Loucy (cell line): ENCODE measurements around the gene USP22.

Experiments used
- H2AFZ ChIP-seq: fragments of 200-600 bp; sonication (generic); 2 replicates; pipeline ENCODE4 v1.6.0; 2016; ENCODE audit warnings: antibody characterized with exemption, mild to moderate bottlenecking, low read length, moderate library complexity
- H3F3A ChIP-seq: fragments of 200-600 bp; 2 replicates; pipeline ENCODE4 v1.6.0; 2016; ENCODE audit warnings: antibody characterized with exemption, low read depth, mild to moderate bottlenecking
- H3K27me3 ChIP-seq: fragments of 200-600 bp; sonication (generic); 2 replicates; pipeline ENCODE4 v1.6.1; 2014; ENCODE audit warnings: low read length, mild to moderate bottlenecking; ENCODE audit not compliant: insufficient read depth, poor library complexity, severe bottlenecking
- H3K36me3 ChIP-seq: fragments of 200-600 bp; sonication (generic); 2 replicates; pipeline ENCODE4 v1.6.1; 2016; ENCODE audit warnings: low read length; ENCODE audit not compliant: insufficient read depth
- H3K4me1 ChIP-seq: fragments of 200-600 bp; sonication (generic); 2 replicates; pipeline ENCODE4 v1.5.1; 2014; ENCODE audit warnings: low read length, mild to moderate bottlenecking; ENCODE audit not compliant: insufficient read depth, poor library complexity, severe bottlenecking
- H3K4me2 ChIP-seq: fragments of 200-600 bp; sonication (generic); 2 replicates; pipeline ENCODE4 v1.6.0; 2014; ENCODE audit warnings: antibody characterized with exemption, low read length, low read depth, mild to moderate bottlenecking; ENCODE audit not compliant: poor library complexity, severe bottlenecking
- H3K4me3 ChIP-seq: fragments of 200-600 bp; sonication (generic); 2 replicates; pipeline ENCODE4 v1.5.1; 2014; ENCODE audit warnings: low read length, mild to moderate bottlenecking, mixed read lengths; ENCODE audit not compliant: poor library complexity, severe bottlenecking
- H3K79me2 ChIP-seq: fragments of 200-600 bp; sonication (generic); 2 replicates; pipeline ENCODE4 v1.6.1; 2014; ENCODE audit warnings: low read length; ENCODE audit not compliant: insufficient read depth
- H3K9ac ChIP-seq: fragments of 200-600 bp; sonication (generic); 2 replicates; pipeline ENCODE4 v1.6.0; 2014; ENCODE audit warnings: mild to moderate bottlenecking, low read depth, low read length, moderate library complexity; ENCODE audit not compliant: poor library complexity, severe bottlenecking
- H3K9me2 ChIP-seq: fragments of 200-600 bp; sonication (generic); replicated peaks from 2 replicates; pipeline ENCODE4 v1.6.1; 2016; ENCODE audit warnings: low read depth, low read length, mixed read lengths
- H3K9me3 ChIP-seq: fragments of 200-600 bp; sonication (generic); 2 replicates; pipeline ENCODE4 v1.6.1; 2014; ENCODE audit warnings: mild to moderate bottlenecking, antibody characterized with exemption, low read length, low read depth; ENCODE audit not compliant: insufficient read depth
- H4K20me1 ChIP-seq: fragments of 200-600 bp; sonication (generic); 2 replicates; pipeline ENCODE4 v1.6.0; 2014; ENCODE audit warnings: antibody characterized with exemption, low read length, mild to moderate bottlenecking; ENCODE audit not compliant: insufficient read depth, poor library complexity, severe bottlenecking
- CTCF ChIP-seq: fragments of 200-600 bp; sonication (generic); conservative IDR thresholded peaks from 2 replicates; pipeline ENCODE4 v1.5.1; 2014; ENCODE audit warnings: mild to moderate bottlenecking, antibody characterized with exemption, low read length
- EZH2phosphoT487 ChIP-seq: fragments of 200-600 bp; IDR thresholded peaks from 2 replicates; pipeline ENCODE4 v1.6.1; 2018; ENCODE audit warnings: antibody characterized with exemption, mild to moderate bottlenecking, moderate library complexity, borderline replicate concordance

Gene USP22

GRCh38 chr17:20987511-20987910 lies 55.3 kb downstream of the USP22 start:
- Histone ChIP-seq H4K20me1 (no peaks in the 10 kb centered on the region), H3K9me2 (no peaks in the 10 kb centered on the region), H2AFZ (no peak overlapping the region; the same call in 1 of the 2 replicates), H3K9ac (no peak overlapping the region), H3K27me3 (no peaks in the 10 kb centered on the region), H3K4me3 (no peak overlapping the region), H3F3A (no peaks in the 10 kb centered on the region), H3K79me2 (no peaks in the 10 kb centered on the region), H3K36me3 (no peaks in the 10 kb centered on the region), H3K9me3 (no peaks in the 10 kb centered on the region), H3K4me2 (no peak overlapping the region), H3K4me1 (no peaks in the 10 kb centered on the region)
- TF ChIP-seq EZH2phosphoT487 (no peak), CTCF (no peak)

DNA sequence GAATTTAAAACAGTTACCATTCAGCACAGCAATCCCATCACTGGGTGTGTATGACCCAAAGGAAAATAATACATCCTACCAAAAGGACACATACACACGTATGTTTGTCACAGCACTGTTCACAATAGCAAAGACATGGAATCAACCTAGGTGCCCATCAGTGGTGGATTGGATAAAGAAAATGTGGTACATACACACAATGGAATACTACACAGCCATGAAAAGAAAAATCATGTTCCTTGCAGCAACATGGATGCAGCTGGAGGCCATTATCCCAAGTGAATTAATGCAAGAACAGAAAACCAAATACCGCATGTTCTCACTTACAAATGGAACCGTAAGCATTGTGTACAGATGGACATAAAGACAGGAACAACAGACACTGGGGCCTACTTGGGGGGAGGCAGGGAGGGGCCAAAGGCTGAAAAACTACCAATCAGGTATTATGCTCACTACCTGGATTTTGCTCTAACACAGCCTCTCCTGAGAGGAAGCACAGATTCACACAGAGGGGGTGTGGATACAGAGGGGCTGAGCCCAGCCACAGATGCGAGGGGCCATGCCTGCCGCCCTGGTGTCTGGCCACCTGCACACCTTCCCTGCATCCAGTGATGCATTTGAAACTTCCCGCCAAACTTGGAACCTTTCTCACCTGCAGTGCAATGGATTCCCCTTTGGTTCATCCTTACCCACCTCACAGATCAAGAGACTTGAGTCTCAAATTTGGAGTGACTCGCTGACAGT lies 55.9 kb downstream of the USP22 start:
- TF ChIP-seq CTCF (no peak), EZH2phosphoT487 (no peak)
- H3K9me2 ChIP-seq, result no peaks in the 10 kb centered on the region
- H3K4me2 ChIP-seq, result no peak overlapping the region
- no peaks in the 10 kb centered on the region for H3K27me3 ChIP-seq
- H3K9ac ChIP-seq, result no peak overlapping the region
- H3K4me3 ChIP-seq, result no peak overlapping the region
- H3K9me3 ChIP-seq, result no peaks in the 10 kb centered on the region
- H3K36me3 ChIP-seq, result no peaks in the 10 kb centered on the region
- H3K79me2 ChIP-seq, result no peaks in the 10 kb centered on the region
- no peaks in the 10 kb centered on the region for H3K4me1 ChIP-seq
- H3F3A ChIP-seq, result no peaks in the 10 kb centered on the region
- no peak overlapping the region; the same call in 1 of the 2 replicates for H2AFZ ChIP-seq
- no peaks in the 10 kb centered on the region for H4K20me1 ChIP-seq

DNA sequence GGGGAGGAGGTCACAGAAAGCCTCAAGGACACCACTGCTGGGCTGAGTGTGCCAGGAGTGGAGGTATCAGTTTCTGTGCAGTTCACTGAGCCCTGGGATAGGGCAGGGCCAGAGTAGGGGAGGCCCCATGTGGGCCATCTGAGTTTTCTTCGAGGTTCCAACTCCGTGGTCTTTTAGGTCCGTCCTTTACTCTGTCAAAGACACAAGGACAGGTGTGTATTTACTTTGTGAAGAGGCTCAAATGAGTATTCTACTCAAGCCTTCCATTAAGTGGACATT lies 59.5 kb downstream of the USP22 start:
- Histone ChIP-seq H3K36me3 (no peaks in the 10 kb centered on the region), H3K9ac (no peak overlapping the region), H3K4me1 (no peaks in the 10 kb centered on the region), H3K27me3 (no peaks in the 10 kb centered on the region), H4K20me1 (no peaks in the 10 kb centered on the region), H3K79me2 (no peaks in the 10 kb centered on the region), H3K9me2 (no peaks in the 10 kb centered on the region), H3K4me2 (no peak overlapping the region), H2AFZ (no peak overlapping the region), H3F3A (no peaks in the 10 kb centered on the region), H3K9me3 (no peaks in the 10 kb centered on the region), H3K4me3 (no peak overlapping the region)
- TF ChIP-seq CTCF, result no peak
- no peak for TF ChIP-seq EZH2phosphoT487
